Measurements from ENCODE around the gene CTBP1.
A peak's percentile ranks its signal among the peaks of the same experiment; 100 is the strongest.

GRCh38 chr4:1249148-1249730 is 309 bp upstream of the CTBP1 start:
- TF ChIP-seq, protein P1, sequence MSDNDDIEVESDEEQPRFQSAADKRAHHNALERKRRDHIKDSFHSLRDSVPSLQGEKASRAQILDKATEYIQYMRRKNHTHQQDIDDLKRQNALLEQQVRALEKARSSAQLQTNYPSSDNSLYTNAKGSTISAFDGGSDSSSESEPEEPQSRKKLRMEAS (IDR thresholded peaks at IDR 0.05) = peak; percentile 32
- TF ChIP-seq KDM1A (IDR thresholded peaks at IDR 0.05; ENCODE audit: borderline replicate concordance, low read length) = no peak
- no peak for TF ChIP-seq CHD2 (IDR thresholded peaks at IDR 0.05; ENCODE audit: low read length)
